Stimulated activated CD8-positive, alpha-beta memory T cell treated with anti-CD3 and anti-CD28 coated beads, Interleukin-12 subunit alpha, Interleukin-12 subunit beta, amount 100 ng/mL, for 24 hours (primary cell): ENCODE measurements around the gene PCDHGB2.
"Not testable (repeated sequence)": the region's sequence is repeated elsewhere in the genome, so short reads cannot be mapped to it uniquely, and the experiment has no call there.

ENCODE experiments used
- DNase-seq: peaks from one replicate; pipeline ENCODE4 v3.0.0-alpha.2; 2020; ENCODE audit errors: extremely low read depth

Gene PCDHGB2

DNA sequence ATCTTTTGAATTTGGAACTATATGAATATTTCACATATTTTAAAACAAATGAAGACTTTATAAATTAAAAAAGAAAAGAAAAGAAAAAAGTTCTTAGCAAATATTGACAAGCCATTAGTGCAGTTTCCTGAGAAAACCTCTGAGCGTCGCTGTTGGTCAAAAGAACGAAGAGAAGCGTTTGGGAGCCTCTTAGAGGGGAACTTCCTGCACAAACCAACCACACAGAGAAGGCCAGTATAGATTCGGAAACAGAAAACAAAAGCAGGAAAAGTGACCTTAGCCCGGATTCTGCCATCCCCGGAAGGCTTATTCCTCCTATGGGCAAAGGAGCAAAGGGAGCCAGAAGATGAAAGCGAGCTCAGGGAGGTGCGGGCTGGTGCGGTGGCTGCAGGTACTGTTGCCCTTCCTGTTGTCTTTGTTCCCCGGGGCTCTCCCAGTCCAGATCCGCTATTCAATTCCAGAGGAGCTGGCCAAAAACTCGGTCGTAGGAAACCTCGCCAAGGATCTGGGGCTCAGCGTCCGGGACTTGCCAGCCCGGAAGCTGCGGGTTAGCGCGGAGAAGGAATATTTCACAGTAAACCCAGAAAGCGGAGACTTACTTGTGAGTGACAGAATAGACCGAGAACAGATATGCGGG, at the start of gene PCDHGB2:
PCDHGB2 (plus strand) TSS at position 205 of the 637 bp plus-strand sequence; CDS start at position 347, 142 bp downstream.
- DNase-seq: no peak

GRCh38 chr5:141313711-141314110, 46.1 kb upstream of the PCDHGB2 start:
- no peak for DNase-seq

- DNase-seq: not testable (repeated sequence)
Measured at GRCh38 chr5:141316963-141317362, 42.8 kb upstream of the PCDHGB2 start.

DNA sequence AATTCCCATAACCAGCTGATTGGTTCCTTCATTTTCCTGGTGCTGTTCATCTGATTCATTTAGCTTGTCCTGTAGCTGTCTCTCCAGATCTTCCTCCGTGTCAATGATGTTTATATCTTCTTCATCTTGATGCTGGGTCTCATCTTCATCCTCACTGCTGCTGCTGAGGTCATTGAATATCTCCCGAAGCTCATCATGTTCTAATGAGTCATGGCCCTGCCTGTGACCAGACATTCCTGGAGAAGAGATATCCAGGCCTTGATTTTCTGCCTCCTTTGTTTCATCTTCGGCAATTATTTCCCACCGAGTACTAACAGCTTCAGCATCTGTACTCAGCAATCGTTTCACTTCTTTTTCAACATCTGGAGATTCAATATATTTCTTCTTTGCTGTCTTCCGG, 40.6 kb upstream of the PCDHGB2 start:
- DNase-seq: no peak

DNA sequence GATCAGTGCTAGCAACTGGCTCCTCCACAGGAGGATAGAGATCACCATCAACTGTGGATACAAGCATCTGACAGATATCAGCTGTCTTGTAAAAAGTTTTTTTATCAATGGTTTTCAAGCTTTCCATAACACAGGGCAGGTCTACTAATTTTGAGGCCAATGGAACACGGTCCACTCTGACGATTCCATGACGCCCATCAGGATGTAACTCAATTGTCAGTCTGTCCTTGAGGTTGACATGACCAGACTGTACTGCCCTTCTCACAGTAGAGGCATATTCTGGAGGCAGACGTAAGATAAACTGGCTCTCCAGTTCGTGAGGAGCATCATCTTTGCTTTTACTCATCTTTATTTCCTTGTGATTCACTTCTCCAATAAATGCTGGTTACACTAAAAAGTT, 40.1 kb upstream of the PCDHGB2 start:
- no peak for DNase-seq

- peak; percentile 81 for DNase-seq
Measured at GRCh38 chr5:141320225-141321169, 39.3 kb upstream of the PCDHGB2 start, which contains the start of gene TAF7. Gene TAF7, minus strand, starts transcription at chr5:141320784. Its CDS starts 740 bp downstream, at chr5:141320044.

DNA sequence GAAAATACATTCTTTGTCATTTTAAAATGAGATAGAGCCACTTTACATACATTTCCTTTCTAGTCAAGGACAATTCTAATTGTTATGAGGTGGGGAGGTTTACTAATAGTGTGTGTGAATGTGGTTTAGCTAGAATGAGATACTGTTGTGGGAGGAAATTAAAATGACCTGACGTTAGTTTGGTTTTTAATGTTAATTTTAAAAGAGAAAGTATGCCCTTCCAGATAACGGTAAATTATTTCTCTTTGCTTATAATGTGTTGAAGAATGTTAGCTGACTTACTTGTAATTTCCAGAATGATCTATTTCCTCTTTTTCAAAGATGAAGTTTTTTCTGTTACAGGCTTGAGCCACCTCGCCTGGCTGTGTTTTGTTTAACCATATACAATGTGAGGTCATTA, 37.5 kb upstream of the PCDHGB2 start:
- no peak for DNase-seq

GRCh38 chr5:141326088-141326854, 33.5 kb upstream of the PCDHGB2 start:
- DNase-seq: peak; percentile 26

DNA sequence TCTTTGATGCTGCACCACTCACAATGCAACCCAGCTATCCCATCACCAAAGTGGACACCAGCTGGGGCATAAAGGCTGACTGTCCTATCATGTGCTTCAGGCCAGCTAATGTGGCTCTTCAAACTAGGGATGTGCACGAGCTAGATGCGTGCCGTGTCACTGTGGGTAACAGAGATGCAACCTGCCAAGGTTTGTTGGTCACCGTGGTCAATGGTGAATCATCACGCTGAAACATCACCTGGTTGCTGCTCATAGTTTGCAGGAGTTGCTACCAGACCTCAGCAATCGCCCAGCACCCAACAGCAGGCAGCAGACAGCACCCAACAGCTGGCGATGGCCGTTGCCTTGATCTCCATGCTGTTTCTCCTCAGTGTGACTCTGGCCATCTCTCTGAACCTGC, 31.6 kb upstream of the PCDHGB2 start:
- DNase-seq: no peak

DNA sequence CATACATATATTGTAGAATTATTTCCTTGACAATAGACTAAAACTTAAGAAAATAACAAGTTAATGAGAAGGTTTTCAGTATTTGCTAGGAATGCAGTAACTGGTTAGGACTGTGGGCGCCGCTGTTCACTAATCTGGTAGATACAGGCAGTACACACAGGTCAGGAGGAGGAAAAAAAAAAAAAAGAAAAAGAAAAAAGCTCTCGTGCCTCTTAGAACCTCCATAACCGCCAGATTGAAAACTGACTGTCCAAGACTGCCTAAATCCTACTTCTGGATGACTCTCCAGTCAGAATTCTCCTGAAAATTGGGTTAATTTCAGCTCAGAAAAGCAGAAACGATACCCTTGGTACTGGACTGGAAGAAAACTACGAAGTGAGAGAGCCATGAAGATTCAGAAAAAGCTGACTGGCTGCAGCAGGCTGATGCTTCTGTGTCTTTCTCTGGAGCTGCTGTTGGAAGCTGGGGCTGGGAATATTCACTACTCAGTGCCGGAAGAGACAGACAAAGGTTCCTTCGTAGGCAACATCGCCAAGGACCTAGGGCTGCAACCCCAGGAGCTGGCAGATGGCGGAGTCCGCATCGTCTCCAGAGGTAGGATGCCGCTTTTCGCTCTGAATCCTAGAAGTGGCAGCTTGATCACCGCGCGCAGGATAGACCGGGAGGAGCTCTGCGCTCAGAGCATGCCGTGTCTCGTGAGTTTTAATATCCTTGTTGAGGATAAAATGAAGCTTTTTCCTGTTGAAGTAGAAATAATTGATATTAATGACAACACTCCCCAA, 29.3 kb upstream of the PCDHGB2 start, which contains the start of gene PCDHGA1:
PCDHGA1 (plus strand) TSS at position 216 of the 782 bp plus-strand sequence.
- no peak for DNase-seq

- DNase-seq: not testable (repeated sequence)
Measured at GRCh38 chr5:141332571-141332970, 27.2 kb upstream of the PCDHGB2 start.

- DNase-seq: no peak
Measured at GRCh38 chr5:141338538-141339306, 21.1 kb upstream of the PCDHGB2 start, which contains the start of gene PCDHGA2. Gene PCDHGA2, plus strand, starts transcription at chr5:141338760.

- DNase-seq: not testable (repeated sequence)
Measured at GRCh38 chr5:141340781-141341354, 18.9 kb upstream of the PCDHGB2 start.

DNA sequence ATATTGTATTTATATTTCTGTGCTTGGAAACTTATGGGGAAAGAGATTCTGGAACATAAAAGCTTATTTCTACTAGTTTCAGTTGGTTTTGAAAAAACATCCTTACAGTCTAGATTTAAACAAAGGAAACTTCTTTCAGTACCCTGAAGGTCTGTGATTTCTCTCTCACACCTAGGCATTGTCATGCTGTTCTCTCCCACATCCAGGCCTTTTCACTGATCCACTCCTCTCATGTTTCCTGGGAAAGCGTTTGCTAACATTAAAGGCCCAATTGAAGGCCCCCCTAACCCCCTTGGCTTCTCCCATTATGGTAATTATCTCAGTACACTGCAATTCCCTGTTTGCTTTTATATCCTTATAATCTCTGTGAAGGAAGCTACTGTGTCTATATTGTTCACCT, 17.0 kb upstream of the PCDHGB2 start:
- no peak for DNase-seq

DNA sequence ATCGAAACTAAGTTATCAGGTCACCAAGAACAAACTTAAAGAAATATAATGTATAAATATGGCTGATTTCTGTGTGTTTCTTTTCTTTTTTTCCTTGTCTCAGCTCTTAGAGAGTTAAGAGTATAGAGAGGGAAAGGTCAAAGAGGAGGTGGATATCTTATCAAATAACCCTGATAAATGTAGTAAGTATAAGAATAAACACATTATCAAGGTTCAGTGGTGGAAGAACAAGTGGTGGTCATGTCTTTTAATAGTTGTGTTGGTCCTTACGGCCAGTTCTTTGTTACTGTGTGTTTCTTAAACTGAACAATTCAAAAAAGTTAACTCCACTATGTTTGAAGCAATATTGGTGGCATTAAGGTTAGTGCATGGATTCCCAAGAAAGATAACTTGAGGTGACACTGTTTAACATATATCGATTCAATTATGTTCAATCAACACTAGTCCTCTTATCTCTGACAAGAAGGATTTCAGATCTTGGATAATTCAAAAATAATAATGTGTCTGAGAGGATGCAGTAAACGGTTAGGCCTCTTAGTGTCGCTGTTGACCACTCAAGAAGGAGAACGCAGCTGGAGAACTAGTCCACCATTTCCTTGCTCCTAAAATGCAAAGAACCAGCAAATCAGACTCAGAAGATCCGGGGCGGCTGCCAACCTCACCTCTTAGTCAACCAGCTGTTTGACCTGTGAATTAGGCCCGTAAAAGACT, 16.4 kb upstream of the PCDHGB2 start, which contains the start of gene PCDHGA3:
PCDHGA3 (plus strand) TSS at position 588 of the 711 bp plus-strand sequence. CDS start 205 bp downstream, outside the sequence.
- DNase-seq: no peak

GRCh38 chr5:141343953-141344463, 15.8 kb upstream of the PCDHGB2 start:
- no peak for DNase-seq

- no peak for DNase-seq
Measured at GRCh38 chr5:141345327-141345726, 14.5 kb upstream of the PCDHGB2 start.

GRCh38 chr5:141346017-141346416, 13.8 kb upstream of the PCDHGB2 start:
- DNase-seq: not testable (repeated sequence)
